Fibroblast of the aortic adventitia (primary cell): ENCODE data around the gene UQCRC1. TPM values are rescaled to one million over a fixed set of nuclear protein-coding genes. Genes with fewer than 3 reads are reported as not detected.

Experiments used
- DNase-seq: peaks from one replicate; pipeline ENCODE4 v3.0.0-alpha.2; 2010; ENCODE audit warnings: low read depth
- H3K4me3 ChIP-seq: 2 replicates; pipeline ENCODE4 v1.5.1; 2011; ENCODE audit warnings: low read depth, mild to moderate bottlenecking, control low read depth, low read length, moderate library complexity
- CTCF ChIP-seq: IDR thresholded peaks from 2 replicates; pipeline ENCODE4 v1.5.1; 2011; ENCODE audit warnings: mild to moderate bottlenecking, low read length, control low read depth, inconsistent platforms; ENCODE audit not compliant: insufficient read depth
- total RNA-seq: library from RNA; depleted of rRNA; stranded (reverse); fragments of >200 nt; gene quantifications from 2 replicates; pipeline ENCODE4 v1.2.3, GENCODE V29; 2012; ENCODE audit warnings: low replicate concordance

UQCRC1 gene
- total RNA-seq, 1 donor, result 196 TPM

DNA sequence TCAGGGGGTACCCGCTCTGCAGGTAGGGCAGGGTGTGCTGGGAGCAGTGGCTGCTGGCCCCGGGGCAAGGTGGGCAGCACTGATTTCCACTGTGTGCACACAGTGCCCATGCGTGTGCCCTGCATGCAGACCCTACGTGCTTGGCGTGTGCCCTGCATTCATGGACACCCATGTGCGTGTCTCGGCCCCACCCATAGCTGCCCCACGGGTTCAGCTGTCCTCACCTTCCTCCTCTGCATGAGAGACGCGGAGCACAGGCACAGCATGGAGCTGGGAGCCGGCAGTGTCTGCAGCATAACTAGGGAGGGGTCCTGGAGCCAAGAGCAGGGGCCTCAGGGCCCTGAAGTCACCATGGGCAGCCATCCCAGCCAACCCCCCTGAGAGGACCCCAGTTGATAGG is 44.3 kb downstream of the UQCRC1 start:
- no peak for DNase-seq
- H3K4me3 ChIP-seq, result no peak overlapping the region
- TF ChIP-seq CTCF, result no peak

DNA sequence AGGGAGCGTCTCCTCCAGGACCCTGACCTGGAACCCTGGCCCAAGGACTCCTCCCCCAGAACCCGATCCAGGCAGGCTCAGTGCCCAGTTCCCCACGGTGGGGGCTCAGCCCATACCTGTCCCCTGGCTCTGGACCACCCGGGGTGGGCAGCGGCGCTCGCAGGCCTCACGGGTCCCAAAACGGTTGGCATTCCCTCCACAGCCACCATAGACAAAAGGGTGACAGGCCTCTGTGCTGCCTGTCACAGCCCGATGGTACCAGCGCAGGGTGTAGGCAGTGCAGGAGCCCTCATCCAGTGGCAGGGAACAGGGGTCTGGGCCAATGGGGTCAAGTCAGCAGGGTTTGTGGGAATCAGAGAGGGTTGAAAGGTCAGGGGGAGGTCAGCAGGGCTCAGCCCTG is 44.8 kb downstream of the UQCRC1 start:
- TF ChIP-seq CTCF, result no peak
- DNase-seq, result no peak
- H3K4me3 ChIP-seq, result no peak overlapping the region

DNA sequence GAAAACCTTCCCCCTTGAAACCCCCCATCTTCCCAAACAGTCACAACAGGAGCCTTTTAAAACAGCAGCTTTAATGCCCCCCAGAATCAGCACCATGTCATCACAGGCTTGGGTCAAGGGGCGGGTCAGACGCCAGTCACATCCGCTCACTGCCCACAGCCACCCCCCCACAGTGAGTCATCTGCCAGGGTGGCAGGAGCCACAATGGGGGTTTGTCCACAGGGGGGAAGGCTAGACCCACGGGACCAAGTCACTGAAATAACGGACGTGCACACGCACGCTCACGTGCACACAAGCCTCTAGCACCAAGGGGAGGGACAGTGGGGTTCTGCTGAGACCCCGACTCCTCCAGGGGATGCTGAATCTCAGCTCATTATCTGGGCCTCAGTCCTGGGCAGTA is 45.4 kb downstream of the UQCRC1 start:
- DNase-seq, result peak; percentile 34
- TF ChIP-seq CTCF, result no peak
- no peak overlapping the region for H3K4me3 ChIP-seq

DNA sequence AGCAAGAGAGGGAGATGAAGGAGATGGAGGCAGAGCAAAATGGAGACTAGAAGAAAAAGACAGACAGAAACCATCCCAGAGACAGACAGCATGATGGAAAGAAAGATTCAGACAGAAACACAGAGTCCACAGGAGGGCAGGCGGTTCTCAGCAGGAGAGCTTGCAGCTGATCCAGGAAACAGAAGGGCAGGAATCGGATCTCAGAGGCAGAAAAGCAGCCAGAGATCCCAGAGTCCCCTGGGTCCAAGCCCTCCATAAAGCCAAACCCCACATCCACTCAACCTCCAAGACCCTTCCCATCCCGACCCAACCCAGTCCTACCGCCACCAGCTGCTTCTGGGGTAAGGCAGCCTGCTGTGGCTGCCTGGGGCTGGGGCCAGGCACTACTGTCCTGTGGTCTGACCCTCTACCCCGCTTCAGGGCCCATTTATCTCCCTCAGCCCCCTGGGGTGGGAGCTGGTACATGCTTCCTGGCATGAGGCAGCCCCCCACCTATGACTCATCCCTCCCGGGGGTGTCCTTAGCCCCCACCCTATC is 46.0 kb downstream of the UQCRC1 start, which contains the start of gene UCN2:
TSS of gene UCN2 (minus strand) at position 400 of the 537 bp plus-strand sequence. CDS start 657 bp downstream, outside the sequence.
- no peak within 1 kb of the TSS for H3K4me3 ChIP-seq
- no peak for TF ChIP-seq CTCF
- DNase-seq, result peak; percentile 22

- no peak for DNase-seq
- H3K4me3 ChIP-seq, result no peak overlapping the region
- TF ChIP-seq CTCF, result no peak
These were observed 46.9 kb downstream of the UQCRC1 start for GRCh38 chr3:48562367-48563095.

GRCh38 chr3:48561045-48561736 is 48.3 kb downstream of the UQCRC1 start:
- peak; percentile 43 for TF ChIP-seq CTCF
- no peak overlapping the region for H3K4me3 ChIP-seq
- DNase-seq, result peak; percentile 35
